Fibroblast of lung (primary cell): Measurements from ENCODE around the gene KIAA0753.

Source experiments
- EZH2 ChIP-seq: IDR thresholded peaks from 2 replicates; pipeline ENCODE4 v1.5.1; 2012; ENCODE audit warnings: low read length, control low read depth, mild to moderate bottlenecking; ENCODE audit errors: missing control alignments
- TF ChIP-seq, protein P1 (sequence below), 2 donors: IDR thresholded peaks in 1 of 2; conservative IDR thresholded peaks in 1 of 2; 1 replicate in 1 of 2; 2 replicates in 1 of 2; pipeline ENCODE4 v1.5.1; 2011 to 2012; ENCODE audit warnings: low read length in 2 of 2, control low read depth in 1 of 2, inconsistent platforms in 1 of 2, low read depth in 1 of 2, mild to moderate bottlenecking in 1 of 2

DNA sequence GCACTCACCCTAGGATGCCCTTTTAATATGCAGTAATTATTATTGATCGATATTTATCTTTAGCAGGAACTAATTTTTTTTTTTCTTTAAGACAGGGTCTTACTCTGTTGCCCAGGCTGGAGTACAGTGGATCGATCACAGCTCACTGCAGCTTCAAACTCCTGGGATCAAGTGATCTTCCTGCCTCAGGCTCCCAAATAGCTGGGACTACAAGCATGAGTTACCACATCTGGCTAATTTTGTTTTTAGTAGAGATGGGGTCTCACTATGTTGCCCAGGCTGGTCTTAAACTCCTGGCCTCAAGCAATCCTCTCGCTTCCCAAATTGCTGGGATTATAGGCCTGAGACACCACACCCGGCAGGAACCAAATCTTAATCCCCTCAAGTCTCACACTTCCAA is 29.3 kb downstream of the KIAA0753 start:
- no peak for TF ChIP-seq EZH2
- TF ChIP-seq, protein P1, sequence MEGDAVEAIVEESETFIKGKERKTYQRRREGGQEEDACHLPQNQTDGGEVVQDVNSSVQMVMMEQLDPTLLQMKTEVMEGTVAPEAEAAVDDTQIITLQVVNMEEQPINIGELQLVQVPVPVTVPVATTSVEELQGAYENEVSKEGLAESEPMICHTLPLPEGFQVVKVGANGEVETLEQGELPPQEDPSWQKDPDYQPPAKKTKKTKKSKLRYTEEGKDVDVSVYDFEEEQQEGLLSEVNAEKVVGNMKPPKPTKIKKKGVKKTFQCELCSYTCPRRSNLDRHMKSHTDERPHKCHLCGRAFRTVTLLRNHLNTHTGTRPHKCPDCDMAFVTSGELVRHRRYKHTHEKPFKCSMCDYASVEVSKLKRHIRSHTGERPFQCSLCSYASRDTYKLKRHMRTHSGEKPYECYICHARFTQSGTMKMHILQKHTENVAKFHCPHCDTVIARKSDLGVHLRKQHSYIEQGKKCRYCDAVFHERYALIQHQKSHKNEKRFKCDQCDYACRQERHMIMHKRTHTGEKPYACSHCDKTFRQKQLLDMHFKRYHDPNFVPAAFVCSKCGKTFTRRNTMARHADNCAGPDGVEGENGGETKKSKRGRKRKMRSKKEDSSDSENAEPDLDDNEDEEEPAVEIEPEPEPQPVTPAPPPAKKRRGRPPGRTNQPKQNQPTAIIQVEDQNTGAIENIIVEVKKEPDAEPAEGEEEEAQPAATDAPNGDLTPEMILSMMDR (conservative IDR thresholded peaks at IDR 0.05 in 1 of 2, IDR thresholded peaks at IDR 0.05 in 1 of 2; ENCODE audit: low read depth in 1 of 2, low read length in 2 of 2): no peak
